Right lobe of liver (tissue), 4 donors: Measurements from ENCODE around the gene ADARB2.

Experiments
- CTCF ChIP-seq, 4 donors: fragments of 200-600 bp in 3 of 4; fragments of 450-650 bp in 1 of 4; IDR thresholded peaks; one replicate each; pipeline versions ENCODE4 v1.5.1 to v1.8.0; 2016 to 2022; ENCODE audit warnings: antibody characterized with exemption in 4 of 4, mild to moderate bottlenecking in 2 of 4
- POLR2A ChIP-seq: fragments of 450-650 bp; IDR thresholded peaks from one replicate; pipeline ENCODE4 v1.6.1; 2017; ENCODE audit warnings: antibody characterized with exemption, mild to moderate bottlenecking
- donor health status: DM: no; HTN: no; CAD: no.
- donor health status: DM: no; HTN: no; CAD: no.
- donor health status: DM: no; HTN: yes; CAD: no.

- TF ChIP-seq CTCF (IDR thresholded peaks at IDR 0.05) (no peak), POLR2A (no peak)
Measured at GRCh38 chr10:1329622-1330021, 407.7 kb downstream of the ADARB2 start.
